KG1 (cell line): ENCODE measurements around the gene NKAIN1.
"Not testable (repeated sequence)": the region's sequence is repeated elsewhere in the genome, so short reads cannot be mapped to it uniquely, and the experiment has no call there.

Experiments used
- DNase-seq: peaks from one replicate; lab custom pipeline; 2025; lab: John Stamatoyannopoulos, UW

Gene NKAIN1

GRCh38 chr1:31239653-31240241, at the start of gene NKAIN1:
Gene NKAIN1 (minus strand): TSS chr1:31239887. CDS start chr1:31239547, 340 bp downstream.
- no peak for DNase-seq

- DNase-seq = no peak
Measured at GRCh38 chr1:31289021-31289420, 49.3 kb upstream of the NKAIN1 start.

GRCh38 chr1:31287791-31288190, 48.1 kb upstream of the NKAIN1 start:
- DNase-seq = not testable (repeated sequence)

- DNase-seq = not testable (repeated sequence)
Measured at GRCh38 chr1:31282426-31282825, 42.7 kb upstream of the NKAIN1 start.

- no peak for DNase-seq
Measured at GRCh38 chr1:31273619-31274018, 33.9 kb upstream of the NKAIN1 start.

GRCh38 chr1:31272369-31272768, 32.7 kb upstream of the NKAIN1 start:
- DNase-seq = no peak

- no peak for DNase-seq
Measured at GRCh38 chr1:31266547-31266946, 26.9 kb upstream of the NKAIN1 start.

GRCh38 chr1:31264790-31265386, 25.2 kb upstream of the NKAIN1 start:
- DNase-seq = no peak

- no peak for DNase-seq
Measured at GRCh38 chr1:31263408-31263807, 23.7 kb upstream of the NKAIN1 start.

- DNase-seq = not testable (repeated sequence)
Measured at GRCh38 chr1:31262393-31262792, 22.7 kb upstream of the NKAIN1 start.

GRCh38 chr1:31261916-31262315, 22.2 kb upstream of the NKAIN1 start:
- DNase-seq = no peak

GRCh38 chr1:31259746-31260145, 20.1 kb upstream of the NKAIN1 start:
- DNase-seq = no peak

GRCh38 chr1:31258581-31258980, 18.9 kb upstream of the NKAIN1 start:
- no peak for DNase-seq

GRCh38 chr1:31257213-31257612, 17.5 kb upstream of the NKAIN1 start:
- no peak for DNase-seq

- DNase-seq = no peak
Measured at GRCh38 chr1:31249854-31250253, 10.2 kb upstream of the NKAIN1 start.

GRCh38 chr1:31248276-31248675, 8.6 kb upstream of the NKAIN1 start:
- no peak for DNase-seq

- no peak for DNase-seq
Measured at GRCh38 chr1:31244326-31244725, 4.6 kb upstream of the NKAIN1 start.

GRCh38 chr1:31243501-31244286, 4.0 kb upstream of the NKAIN1 start:
- DNase-seq = no peak

- no peak for DNase-seq
Measured at GRCh38 chr1:31241321-31241720, 1.6 kb upstream of the NKAIN1 start.

GRCh38 chr1:31238986-31239613, 587 bp downstream of the NKAIN1 start:
- DNase-seq = peak; percentile 19

- no peak for DNase-seq
Measured at GRCh38 chr1:31238612-31238985, 1.1 kb downstream of the NKAIN1 start.

- DNase-seq = no peak
Measured at GRCh38 chr1:31234870-31235269, 4.8 kb downstream of the NKAIN1 start.
